HG03442 (cell line): ENCODE data around the gene JARID2.
"Not testable (repeated sequence)": the region's sequence is repeated elsewhere in the genome, so short reads cannot be mapped to it uniquely, and the experiment has no call there.

Source experiments
- ATAC-seq: cut with Tn5 transposase; IDR thresholded peaks from one replicate; pipeline ENCODE4 v1.9.1; 2021; ENCODE audit warnings: mild to moderate bottlenecking, moderate library complexity; ENCODE audit not compliant: unreplicated experiment

JARID2 gene

GRCh38 chr6:15305909-15306308, 60.0 kb downstream of the JARID2 start:
- no peak for ATAC-seq

GRCh38 chr6:15308435-15309213, 62.8 kb downstream of the JARID2 start:
- ATAC-seq, result no peak

DNA sequence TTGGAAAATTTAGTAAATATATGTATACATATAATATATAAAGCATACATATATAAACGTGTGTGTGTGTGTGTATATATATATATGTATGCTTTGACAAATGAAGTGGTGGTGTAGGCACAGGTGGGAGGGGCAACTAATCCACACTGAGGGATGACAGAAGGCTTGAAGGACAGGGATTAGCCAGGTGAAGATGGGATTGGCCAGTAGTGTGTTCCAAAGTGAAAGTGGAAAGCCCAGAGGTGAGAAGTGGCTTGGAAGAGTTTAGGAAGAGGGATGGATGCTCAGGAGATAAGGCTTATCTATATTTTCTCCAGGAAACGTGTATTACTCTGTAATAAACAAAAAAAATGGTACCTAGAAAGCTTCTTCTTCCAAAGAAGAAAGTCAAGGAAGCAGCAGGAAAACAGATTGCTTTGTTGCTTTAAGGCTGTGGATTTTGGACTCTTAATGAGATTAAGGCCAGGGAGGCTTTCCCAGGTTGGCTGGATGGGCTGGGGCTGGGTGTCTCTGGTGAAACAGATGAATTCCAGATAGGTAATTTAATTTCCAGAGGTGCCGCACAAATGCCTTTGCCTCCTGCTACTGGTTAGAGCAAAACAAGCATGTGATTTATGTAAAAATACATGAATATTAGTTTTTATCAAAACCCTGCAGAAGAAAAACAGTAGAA, 63.9 kb downstream of the JARID2 start:
- ATAC-seq, result no peak

DNA sequence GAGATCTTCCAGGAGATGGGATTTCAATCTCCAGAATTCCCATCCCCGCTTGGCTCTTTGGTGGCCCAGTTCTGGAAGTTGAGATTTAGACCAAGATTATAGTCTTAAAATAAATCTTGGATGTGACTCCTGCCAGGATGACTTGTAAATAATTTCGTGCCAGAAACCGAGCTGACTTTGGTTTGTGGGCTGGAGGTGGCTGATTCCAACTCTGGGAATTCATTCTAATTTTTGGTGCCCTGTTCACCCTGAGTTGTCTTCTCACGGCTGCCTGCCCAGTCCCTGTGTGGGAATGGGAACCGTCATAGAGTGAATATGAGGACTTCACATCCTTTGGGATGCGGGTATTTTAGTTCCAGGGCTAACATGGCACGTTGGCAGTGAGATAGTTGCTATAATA, 64.8 kb downstream of the JARID2 start:
- no peak for ATAC-seq

DNA sequence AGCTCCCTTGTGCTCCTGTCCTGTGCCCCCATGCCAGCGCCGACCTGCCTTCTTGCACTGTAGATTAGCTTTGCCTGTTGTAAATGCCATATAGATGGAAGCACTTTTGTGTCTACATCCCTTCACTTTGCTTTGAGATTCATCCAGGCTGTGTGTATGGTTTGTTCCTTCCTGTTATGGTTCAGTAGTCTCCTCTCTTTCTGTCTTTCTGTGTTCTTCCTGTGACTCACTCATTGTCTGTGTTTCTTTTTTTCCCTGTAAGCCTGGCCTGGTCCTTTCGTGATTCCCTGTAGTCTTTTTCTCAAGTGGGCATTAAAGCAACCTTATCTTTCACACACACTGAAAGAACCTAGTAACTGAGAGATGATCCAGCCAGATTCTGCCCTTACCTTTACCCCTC, 66.6 kb downstream of the JARID2 start:
- ATAC-seq, result no peak

DNA sequence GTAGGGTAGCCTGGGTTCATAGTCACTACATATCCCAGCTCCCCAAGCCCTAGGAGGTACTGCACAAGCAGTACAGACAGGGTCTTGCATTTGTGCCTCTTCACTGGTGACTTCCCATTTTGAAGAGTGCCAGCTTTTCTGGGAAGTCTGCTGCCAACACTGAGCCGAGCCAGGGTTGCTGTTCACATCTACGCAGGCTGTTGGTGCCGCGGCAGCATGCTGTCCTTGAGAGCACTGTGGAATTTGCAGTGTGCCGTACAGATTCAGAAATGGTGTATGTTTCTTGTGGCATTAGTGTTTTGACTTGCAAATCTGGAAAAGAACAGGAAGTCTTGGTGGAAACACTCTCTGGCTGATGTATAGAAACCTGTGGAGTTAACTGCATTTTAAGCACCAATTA, 67.5 kb downstream of the JARID2 start:
- no peak for ATAC-seq

DNA sequence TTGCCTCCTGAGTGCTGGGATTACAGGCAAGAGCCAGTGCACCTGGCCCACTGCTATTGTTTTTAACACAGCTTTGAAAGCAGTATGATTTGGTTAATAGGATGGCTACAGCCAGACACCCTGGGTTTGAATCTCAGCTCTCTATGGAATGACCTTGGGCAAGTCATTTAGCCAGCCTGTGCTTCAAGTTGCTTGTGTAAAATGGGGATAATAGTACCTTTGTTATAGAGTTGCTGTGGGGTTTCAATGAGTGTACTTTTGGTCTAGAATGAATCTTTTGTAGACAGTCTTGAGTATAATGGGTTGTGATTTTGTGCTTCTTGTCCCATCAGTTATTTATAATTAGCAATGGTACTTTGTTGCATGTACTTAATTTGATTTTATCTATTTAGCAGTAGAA, 70.9 kb downstream of the JARID2 start:
- ATAC-seq, result no peak

GRCh38 chr6:15317251-15317650, 71.4 kb downstream of the JARID2 start:
- no peak for ATAC-seq

DNA sequence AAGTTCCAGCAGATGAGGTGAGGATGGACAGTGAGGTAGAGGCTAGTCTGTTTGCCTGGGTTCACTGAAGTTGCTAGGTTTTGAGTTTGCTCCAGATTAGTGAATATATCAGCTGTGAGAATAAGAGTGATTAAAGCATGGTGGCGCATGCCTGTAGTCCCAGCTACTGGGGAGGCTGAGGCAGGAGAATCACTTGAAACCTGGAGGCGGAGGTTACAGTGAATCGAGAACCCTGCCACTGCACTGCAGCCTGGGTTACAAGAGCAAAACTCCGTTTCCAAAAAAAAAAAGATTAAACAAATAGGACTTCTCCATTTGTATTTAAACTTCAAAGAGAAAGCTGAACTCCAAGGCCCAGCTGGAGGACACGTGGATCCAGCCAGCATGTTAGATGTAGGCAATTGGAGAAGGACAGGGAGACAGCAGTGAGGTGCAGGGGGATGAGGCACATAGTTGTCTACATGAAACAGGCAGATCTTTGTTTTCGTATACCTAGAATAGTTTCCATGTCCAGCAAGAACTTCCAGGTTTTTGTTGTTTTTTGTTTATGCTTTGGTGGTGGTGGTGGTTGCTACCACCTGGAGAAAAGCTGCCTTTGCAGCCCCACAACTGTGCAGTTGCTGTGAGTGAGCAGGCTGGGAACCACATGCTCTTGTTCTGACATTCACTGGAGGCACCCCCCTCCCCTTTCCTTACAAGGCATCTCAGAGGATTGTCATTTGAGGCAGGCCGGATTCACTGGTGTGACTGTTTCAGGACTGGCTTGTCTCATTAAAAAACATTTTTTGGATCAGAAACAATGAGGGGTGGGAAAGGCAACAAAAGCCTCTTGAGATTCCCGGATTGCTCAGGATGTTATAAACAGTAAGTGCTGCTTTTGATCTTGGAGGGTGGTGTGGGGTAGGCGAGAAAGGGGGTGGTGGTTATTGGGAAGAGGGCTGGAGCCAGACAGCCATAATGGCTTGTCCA, 72.3 kb downstream of the JARID2 start:
- no peak for ATAC-seq

DNA sequence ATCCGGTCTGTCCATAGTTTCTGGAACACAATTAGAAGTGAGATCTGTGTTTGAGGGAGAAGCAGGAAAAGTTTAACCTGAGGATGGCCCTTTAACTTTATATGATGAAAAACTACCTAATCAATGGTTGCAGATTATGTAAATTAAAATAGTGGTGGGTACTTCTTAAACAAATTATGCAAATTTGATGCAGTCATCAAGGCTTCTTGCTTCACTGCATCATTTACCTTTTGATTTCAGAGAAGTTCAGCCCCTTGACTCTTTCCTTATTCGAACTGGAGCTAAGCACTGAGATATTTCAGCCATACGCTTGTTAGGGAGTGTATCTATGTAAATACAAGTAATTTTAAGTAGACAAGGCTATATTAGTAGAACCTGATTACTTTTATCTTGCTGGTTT, 73.8 kb downstream of the JARID2 start:
- no peak for ATAC-seq

GRCh38 chr6:15320693-15321092, 74.8 kb downstream of the JARID2 start:
- no peak for ATAC-seq

DNA sequence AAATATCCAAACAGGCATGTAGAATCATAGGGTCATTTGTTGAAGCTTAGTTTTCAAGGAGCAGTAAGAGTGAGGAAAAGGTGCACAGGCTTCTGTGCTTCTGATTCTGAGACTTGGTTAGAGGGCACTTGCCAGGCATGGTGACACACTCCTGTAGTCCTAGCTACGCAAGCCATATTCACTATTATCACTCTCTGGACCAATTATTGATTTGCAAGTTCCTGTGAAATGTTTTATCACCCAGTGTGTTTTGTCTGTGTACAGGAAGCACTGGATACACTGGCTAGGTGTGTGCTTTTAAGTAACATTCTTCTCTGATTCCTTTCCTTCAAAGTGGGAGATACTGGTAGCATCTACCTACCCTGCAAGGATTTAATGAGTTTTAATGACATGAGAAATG, 76.3 kb downstream of the JARID2 start:
- ATAC-seq, result no peak

GRCh38 chr6:15322781-15323536, 77.1 kb downstream of the JARID2 start:
- no peak for ATAC-seq

DNA sequence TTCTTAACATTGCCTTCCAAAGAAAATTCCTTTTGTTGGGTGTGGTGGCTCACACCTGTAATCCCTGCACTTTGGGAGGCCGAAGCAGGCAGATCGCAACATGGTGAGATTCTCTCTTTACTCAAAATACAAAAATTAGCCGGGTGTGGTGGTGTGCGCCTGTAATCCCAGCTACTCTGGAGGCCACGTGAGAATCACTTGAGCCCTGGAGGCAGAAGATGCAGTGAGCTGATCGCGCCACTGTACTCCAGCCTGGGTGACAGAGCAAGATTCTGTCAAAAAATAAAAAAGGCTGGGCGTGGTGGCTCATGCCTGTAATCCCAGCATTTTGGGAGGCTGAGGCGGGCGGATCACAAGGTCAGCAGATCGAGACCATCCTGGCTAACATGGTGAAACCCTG, 77.7 kb downstream of the JARID2 start:
- not testable (repeated sequence) for ATAC-seq

- ATAC-seq, result no peak
Measured at GRCh38 chr6:15324427-15324985, 78.6 kb downstream of the JARID2 start.

GRCh38 chr6:15325540-15325955, 79.7 kb downstream of the JARID2 start:
- no peak for ATAC-seq

- no peak for ATAC-seq
Measured at GRCh38 chr6:15326067-15326614, 80.3 kb downstream of the JARID2 start.

DNA sequence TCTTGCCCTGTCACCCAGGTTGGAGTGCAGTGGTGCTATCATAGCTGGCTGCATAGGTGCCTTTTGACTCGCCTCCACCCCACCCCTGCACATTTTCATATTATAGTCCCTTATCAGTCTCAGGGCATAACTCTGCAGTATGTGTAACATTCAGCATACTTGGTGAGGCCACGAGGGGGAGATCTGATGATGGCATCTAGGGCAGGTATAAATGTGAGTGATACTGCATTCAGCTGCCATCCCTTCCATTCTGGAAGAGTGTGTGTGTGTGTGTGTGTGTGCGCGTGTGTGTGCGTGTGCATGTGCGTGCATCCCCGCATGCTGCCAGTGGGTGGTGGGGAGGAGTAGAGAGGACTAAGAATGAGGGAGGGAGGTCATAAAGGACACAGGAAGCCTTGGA, 81.4 kb downstream of the JARID2 start:
- peak; percentile 37 for ATAC-seq

DNA sequence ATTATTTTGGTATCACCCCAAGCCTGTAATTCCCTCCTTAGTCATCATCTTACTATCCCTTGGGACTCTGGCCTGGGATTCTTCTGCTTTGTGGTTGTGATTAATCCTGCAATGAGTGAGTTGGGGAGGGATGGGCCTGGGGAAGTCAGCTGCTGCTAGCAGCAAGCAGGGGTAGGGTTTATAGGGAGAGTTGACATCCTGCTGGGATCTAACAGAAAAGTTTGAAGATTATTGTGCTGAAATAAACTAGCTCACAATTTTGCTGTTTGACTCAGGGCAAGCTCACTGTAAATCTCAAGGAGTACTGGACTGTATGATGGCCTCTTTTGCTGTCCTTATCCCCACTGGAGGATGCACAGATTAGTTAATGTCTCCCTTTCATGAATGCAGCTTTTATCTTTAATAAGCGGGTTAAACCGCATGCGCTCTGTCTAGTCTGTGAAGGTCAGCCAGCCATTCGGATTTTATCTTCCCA, 83.4 kb downstream of the JARID2 start:
- ATAC-seq, result no peak
